HG03575 (cell line): ENCODE results near the gene BTBD8.
A peak's percentile ranks its signal among the peaks of the same experiment; 100 is the strongest.
"Not testable (repeated sequence)": the region's sequence is repeated elsewhere in the genome, so short reads cannot be mapped to it uniquely, and the experiment has no call there.

Experiments used
- ATAC-seq: cut with Tn5 transposase; IDR thresholded peaks from one replicate; pipeline ENCODE4 v1.9.1; 2021; ENCODE audit not compliant: unreplicated experiment, insufficient number of reproducible peaks, low FRiP score; ENCODE audit errors: extremely low read depth

The BTBD8 gene

DNA sequence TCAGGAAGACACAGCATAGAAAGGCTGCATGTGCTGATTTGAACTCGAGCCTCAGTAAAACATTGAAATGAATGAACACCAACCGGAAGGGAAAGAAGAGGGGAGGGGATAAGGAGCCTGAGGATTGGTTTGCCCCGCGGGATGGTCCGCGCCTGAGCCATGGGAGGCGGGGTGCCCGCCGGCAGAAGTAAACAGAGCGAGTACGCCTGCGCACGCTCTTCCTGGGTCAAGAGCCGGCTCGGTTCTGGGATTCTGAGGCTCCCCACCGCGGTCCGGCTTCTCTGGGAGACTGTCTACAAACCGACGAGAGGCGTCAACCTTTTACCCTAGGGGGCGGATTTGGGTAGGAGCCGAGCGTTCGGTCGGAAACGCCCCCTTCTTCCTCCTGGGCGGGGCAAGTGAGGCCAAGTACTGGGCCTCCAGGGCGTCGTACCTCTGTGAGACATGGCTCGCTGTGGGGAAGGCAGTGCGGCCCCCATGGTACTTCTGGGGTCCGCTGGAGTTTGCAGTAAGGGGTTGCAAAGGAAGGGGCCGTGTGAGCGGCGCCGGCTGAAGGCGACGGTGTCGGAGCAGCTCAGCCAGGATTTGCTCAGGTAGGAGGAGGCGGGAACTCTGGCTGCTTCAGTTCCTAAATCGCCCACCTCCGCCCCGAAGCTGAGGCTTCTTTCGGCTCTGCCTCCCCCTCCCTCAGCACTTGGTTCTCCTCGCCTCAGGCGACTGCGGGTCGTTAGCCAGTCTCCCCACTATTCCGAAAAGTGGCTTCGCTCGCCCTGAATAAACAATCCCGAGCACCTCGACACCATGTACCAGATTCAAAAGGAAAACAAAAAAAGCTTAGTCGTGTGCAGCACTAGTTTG lies at the start of gene BTBD8:
Gene BTBD8 (plus strand): TSS at position 218 of the 858 bp plus-strand sequence. CDS start 227 bp downstream, at position 445.
- ATAC-seq: peak; percentile 85

GRCh38 chr1:92030656-92031107 lies 49.5 kb upstream of the BTBD8 start:
- ATAC-seq: no peak

- ATAC-seq: no peak
These were observed 48.6 kb upstream of the BTBD8 start for GRCh38 chr1:92031281-92032110.

DNA sequence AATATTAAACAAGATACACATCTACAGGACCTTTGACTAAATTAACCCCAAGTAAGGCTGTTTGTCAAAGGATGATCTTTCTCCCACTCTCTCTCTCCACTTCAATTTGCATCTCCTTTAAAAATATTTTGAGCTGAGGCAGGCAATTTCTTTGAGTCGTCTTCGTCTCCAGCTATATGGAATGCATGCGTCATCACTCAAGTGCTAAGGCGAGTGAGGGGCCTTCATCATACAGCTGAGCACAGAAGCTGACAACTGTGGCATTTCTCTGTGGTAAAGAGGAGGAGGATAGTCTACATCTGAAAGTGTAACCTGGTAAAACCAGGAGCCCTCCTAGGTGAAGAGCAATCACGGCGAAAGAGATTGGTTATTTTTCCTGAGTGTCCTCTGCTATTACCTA lies 42.7 kb upstream of the BTBD8 start:
- ATAC-seq: no peak

GRCh38 chr1:92038695-92039346 lies 41.3 kb upstream of the BTBD8 start:
- no peak for ATAC-seq

DNA sequence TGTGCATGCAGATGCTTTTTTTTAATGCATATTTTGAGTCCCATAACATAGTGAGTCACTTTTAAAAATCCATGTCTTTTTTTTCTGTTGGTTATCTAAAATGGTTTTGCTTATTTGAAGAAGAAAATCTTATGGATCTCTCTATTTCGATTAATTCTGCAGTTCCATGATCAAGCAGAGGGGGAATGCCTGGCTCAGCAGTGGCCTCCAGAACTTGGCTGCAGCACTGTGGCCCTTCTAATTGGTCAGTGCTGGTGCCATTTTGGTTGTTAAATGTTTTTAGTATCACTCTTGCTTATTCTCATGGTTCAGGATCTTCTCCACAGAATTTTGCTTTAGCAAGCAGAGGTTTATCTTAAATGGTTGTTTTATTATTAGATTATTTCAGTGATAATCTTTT lies 39.2 kb upstream of the BTBD8 start:
- no peak for ATAC-seq

DNA sequence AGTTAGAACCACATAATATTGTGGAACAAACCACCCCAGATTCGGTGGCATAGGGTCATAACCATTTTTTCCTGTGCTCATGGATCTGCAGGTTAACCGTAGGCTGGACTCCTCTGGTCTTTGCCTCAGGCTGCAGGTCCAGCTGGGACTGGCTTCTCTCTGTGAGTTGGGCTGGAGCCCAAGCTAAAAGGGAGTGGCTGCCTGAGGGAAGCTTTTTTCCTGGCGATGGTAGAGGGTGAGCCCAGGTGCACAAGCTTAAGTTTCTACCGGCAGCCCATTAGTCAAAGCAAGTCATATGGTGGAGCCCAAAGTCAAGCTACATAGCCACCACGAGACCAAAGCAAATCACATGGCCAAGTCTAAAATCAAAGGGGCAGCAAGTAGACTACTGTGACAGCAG lies 36.5 kb upstream of the BTBD8 start:
- ATAC-seq: no peak

GRCh38 chr1:92045766-92046495 lies 34.2 kb upstream of the BTBD8 start:
- no peak for ATAC-seq

DNA sequence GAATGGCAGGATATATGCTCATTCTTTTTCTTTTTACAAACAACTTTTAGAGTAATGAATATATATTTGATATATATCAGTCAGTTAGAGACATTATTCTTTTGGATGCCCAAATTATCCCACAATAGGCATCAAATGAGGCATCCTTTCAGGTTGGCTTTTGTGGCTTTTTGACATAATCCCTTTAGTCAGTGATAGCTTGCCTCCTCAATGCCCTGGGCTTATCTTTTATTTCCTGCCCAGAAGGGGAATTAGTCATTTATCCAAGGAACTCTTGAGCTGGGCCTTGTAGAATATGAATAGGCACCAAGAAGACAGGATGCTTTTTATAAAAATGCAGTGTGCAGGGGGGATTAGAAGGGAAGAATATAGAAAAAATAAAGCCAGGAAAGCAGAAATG lies 28.2 kb upstream of the BTBD8 start:
- no peak for ATAC-seq

- ATAC-seq: no peak
These were observed 15.1 kb upstream of the BTBD8 start for GRCh38 chr1:92065042-92065441.

DNA sequence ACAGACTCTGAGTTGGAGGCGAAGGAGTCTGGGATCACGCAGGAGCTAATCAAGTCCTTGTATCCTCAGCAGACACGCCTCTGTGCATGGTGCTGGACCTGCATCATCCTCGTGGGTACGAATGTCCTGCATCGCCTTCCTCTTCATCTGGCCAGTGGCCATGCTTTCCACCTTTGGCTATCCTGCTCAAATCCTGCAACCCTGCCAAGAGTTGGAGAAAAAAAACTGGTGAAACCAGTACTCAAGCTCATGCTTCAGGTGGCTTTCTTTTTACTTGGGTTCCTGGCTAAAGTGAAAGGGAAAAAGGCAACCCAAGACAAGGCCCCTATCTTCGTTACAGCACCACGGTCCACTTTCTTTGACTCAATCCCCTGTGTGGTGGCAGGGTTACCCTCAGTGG lies 13.8 kb upstream of the BTBD8 start:
- no peak for ATAC-seq

DNA sequence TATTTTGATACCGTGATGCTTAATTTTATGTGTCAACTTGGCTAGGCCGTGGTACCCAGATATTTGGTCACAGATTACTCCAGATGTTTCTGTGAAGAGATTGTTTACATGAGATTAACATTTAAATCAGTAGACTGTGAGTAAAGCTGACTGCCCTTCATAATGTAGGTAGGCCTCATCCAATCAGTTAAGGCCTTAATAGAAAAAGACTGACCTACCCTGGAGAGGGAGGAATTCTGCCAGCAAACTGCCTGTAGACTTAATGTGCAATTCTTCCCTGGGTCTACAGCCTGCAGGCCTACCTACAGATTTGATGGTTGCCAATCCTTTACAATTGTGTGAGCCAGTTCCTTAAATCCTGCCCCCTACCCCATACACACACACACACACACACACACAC lies 9.3 kb upstream of the BTBD8 start:
- ATAC-seq: no peak

- not testable (repeated sequence) for ATAC-seq
These were observed 5.7 kb upstream of the BTBD8 start for GRCh38 chr1:92074446-92074845.

DNA sequence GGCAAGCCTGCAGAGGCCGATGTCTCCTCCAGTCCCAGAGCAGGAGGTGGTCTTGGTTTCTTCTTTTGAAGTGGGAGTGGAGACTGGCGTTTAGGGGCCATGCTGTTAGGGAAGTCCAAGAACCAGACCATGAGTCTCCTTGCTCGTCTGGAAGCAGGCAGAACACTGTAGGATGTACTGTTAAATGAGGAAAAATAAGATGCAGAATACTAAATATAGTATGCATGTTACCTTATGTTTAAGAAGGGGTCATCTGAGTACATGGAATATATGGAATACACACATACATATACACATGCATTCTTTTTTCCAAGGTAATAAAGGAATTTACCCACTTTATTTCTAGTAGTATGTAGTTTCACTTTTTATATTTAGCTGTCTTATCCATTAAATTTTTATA lies 4.8 kb upstream of the BTBD8 start, which contains the start of gene SETSIP:
Gene SETSIP (minus strand): TSS at position 101 of the 400 bp plus-strand sequence. CDS start 0 bp downstream, at position 101.
- ATAC-seq: no peak

GRCh38 chr1:92076363-92076762 lies 3.8 kb upstream of the BTBD8 start:
- ATAC-seq: no peak

GRCh38 chr1:92078077-92078476 lies 2.1 kb upstream of the BTBD8 start:
- not testable (repeated sequence) for ATAC-seq

DNA sequence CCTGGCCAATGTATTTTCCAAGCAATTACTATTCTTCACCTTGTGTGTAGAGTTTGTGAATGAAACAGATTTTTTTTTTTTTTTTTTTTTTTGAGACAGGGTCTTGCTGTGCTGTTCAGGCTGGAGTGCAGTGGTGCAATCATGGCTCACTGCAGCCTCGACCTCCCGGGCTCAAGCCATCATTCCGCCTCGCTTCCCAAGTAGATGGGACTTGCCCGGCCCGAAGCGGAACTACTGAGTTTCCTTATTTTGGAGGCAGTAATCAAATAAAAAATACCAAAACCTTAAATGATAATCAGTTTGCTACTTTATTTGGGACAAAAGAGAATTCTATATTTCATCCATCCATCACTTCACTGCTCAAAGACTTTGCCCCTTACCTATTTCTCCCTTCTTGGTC lies 704 bp upstream of the BTBD8 start:
- no peak for ATAC-seq

DNA sequence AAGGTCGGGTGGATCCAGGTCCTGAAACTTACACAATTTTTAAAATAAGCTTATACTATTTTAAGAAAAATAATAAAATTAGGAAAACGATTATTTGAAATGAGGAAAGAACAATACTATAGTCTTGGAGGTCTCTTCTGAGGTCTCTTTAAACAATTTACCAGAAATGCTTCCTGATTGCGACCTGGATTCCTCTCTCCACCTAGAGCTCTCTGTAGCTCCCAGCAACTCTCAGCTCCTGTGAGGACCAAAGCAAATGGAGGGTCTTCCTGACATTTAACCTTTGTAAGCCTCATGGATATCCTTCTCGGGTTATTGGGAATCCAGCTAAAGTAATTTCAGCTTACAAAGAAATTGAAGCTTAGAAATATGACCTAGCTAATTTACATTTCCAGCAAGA lies 886 bp downstream of the BTBD8 start:
- ATAC-seq: no peak

DNA sequence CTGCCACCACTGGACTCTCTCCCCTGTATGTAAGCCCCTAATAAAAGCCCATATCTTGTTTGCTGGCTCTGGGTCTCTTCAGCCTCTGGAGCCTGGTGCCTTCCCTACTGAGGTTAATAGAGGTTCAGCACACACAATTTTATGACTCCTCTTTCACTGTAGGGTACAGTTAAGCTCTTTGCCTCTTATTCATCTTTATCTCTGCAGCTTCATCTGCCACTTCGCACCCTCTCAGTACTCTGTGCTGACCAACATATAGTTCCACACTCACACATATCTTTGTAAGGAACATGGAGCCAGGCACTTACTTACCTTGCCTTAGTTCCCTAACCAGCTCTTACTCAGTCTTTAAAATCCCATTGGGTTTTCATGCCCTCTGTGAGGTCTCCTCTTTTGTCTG lies 4.5 kb downstream of the BTBD8 start:
- no peak for ATAC-seq
